H9 (cell line): Measurements from ENCODE around the gene PAQR4. TPM values are rescaled to one million over a fixed set of nuclear protein-coding genes. Genes with fewer than 3 reads are reported as not detected.

Experiments
- DNase-seq: peaks from one replicate; pipeline ENCODE4 v3.0.0-alpha.2; 2017
- H2AFZ ChIP-seq: one replicate; pipeline ENCODE4 v1.6.1; 2013; ENCODE audit warnings: mild to moderate bottlenecking, low read length, control low read depth, moderate library complexity
- H2AK5ac ChIP-seq: 2 replicates; pipeline ENCODE4 v1.6.1; 2013; ENCODE audit warnings: low read length, control low read depth, mixed read lengths; ENCODE audit not compliant: insufficient read length
- H2BK120ac ChIP-seq: one replicate; pipeline ENCODE4 v1.6.1; 2013; ENCODE audit warnings: low read depth, mild to moderate bottlenecking, low read length, control low read depth, inconsistent platforms; ENCODE audit not compliant: poor library complexity, severe bottlenecking
- H2BK12ac ChIP-seq: 2 replicates; pipeline ENCODE4 v1.6.1; 2013; ENCODE audit warnings: low read length, control low read depth, mixed read lengths, low read depth; ENCODE audit not compliant: insufficient read length
- H2BK15ac ChIP-seq: 2 replicates; pipeline ENCODE4 v1.6.1; 2013; ENCODE audit warnings: low read depth, low read length, control low read depth
- H2BK20ac ChIP-seq: one replicate; pipeline ENCODE4 v1.6.1; 2013; ENCODE audit warnings: low read depth, mild to moderate bottlenecking, low read length, control low read depth, inconsistent platforms; ENCODE audit not compliant: poor library complexity, severe bottlenecking
- H2BK5ac ChIP-seq: 2 replicates; pipeline ENCODE4 v1.6.1; 2013; ENCODE audit warnings: low read length, control low read depth, mixed read lengths; ENCODE audit not compliant: insufficient read length
- H3K14ac ChIP-seq: 2 replicates; pipeline ENCODE4 v1.6.1; 2013; ENCODE audit warnings: low read length, control low read depth; ENCODE audit not compliant: insufficient read depth
- H3K18ac ChIP-seq: 2 replicates; pipeline ENCODE4 v1.6.1; 2013; ENCODE audit warnings: low read depth, mild to moderate bottlenecking, mixed read lengths, low read length, control low read depth; ENCODE audit not compliant: insufficient read length
- H3K23ac ChIP-seq: 2 replicates; pipeline ENCODE4 v1.6.1; 2013; ENCODE audit warnings: low read length, control low read depth, mixed read lengths, low read depth; ENCODE audit not compliant: insufficient read length
- H3K23me2 ChIP-seq: 2 replicates; pipeline ENCODE4 v1.6.1; 2013; ENCODE audit warnings: low read depth, mild to moderate bottlenecking, mixed read lengths, low read length, control low read depth; ENCODE audit not compliant: insufficient read length, poor library complexity, severe bottlenecking
- H3K27ac ChIP-seq: 2 replicates; pipeline ENCODE4 v1.5.1; 2013; ENCODE audit warnings: low read length, control low read depth, mixed read lengths, low read depth; ENCODE audit not compliant: insufficient read length
- H3K27me3 ChIP-seq: 2 replicates; pipeline ENCODE4 v1.6.1; 2013; ENCODE audit warnings: low read length, control low read depth, inconsistent platforms; ENCODE audit not compliant: insufficient read depth
- H3K4ac ChIP-seq: 2 replicates; pipeline ENCODE4 v1.6.1; 2013; ENCODE audit warnings: low read depth, mild to moderate bottlenecking, control low read depth, inconsistent platforms, low read length, moderate library complexity
- H3K4me1 ChIP-seq: 2 replicates; pipeline ENCODE4 v1.6.1; 2013; ENCODE audit warnings: low read length, control low read depth, inconsistent platforms; ENCODE audit not compliant: insufficient read depth
- H3K4me2 ChIP-seq: 2 replicates; pipeline ENCODE4 v1.6.1; 2013; ENCODE audit warnings: low read length, control low read depth, mixed read lengths; ENCODE audit not compliant: insufficient read length, insufficient read depth
- H3K56ac ChIP-seq: 2 replicates; pipeline ENCODE4 v1.6.1; 2013; ENCODE audit warnings: low read depth, mild to moderate bottlenecking, mixed read lengths, low read length, control low read depth; ENCODE audit not compliant: insufficient read length
- H3K79me1 ChIP-seq: 2 replicates; pipeline ENCODE4 v1.6.1; 2013; ENCODE audit warnings: low read depth, mild to moderate bottlenecking, moderate library complexity, low read length, control low read depth, inconsistent platforms; ENCODE audit not compliant: insufficient read depth, poor library complexity, severe bottlenecking
- H3K79me2 ChIP-seq: 2 replicates; pipeline ENCODE4 v1.6.1; 2013; ENCODE audit warnings: low read length, control low read depth, inconsistent platforms; ENCODE audit not compliant: insufficient read depth
- H3K9ac ChIP-seq: 2 replicates; pipeline ENCODE4 v1.6.1; 2013; ENCODE audit warnings: low read length, control low read depth, mixed read lengths; ENCODE audit not compliant: insufficient read length; ENCODE audit errors: extremely low read depth
- H3K9me3 ChIP-seq: one replicate; pipeline ENCODE4 v1.6.1; 2013; ENCODE audit warnings: low read depth, low read length, inconsistent platforms; ENCODE audit not compliant: control insufficient read depth
- H3T11ph ChIP-seq: one replicate; pipeline ENCODE4 v1.6.1; 2013; ENCODE audit warnings: mild to moderate bottlenecking, low read length, control low read depth, inconsistent platforms
- H4K20me1 ChIP-seq: one replicate; pipeline ENCODE4 v1.6.1; 2013; ENCODE audit not compliant: control insufficient read depth, insufficient read length, insufficient read depth
- H4K5ac ChIP-seq: 2 replicates; pipeline ENCODE4 v1.6.1; 2013; ENCODE audit warnings: low read depth, mild to moderate bottlenecking, mixed read lengths, low read length, control low read depth; ENCODE audit not compliant: insufficient read length
- H4K8ac ChIP-seq: replicated peaks from 2 replicates; pipeline ENCODE4 v1.6.1; 2013; ENCODE audit warnings: low read length, control low read depth, mixed read lengths, low read depth; ENCODE audit not compliant: insufficient read length
- H4K91ac ChIP-seq: 2 replicates; pipeline ENCODE4 v1.6.1; 2013; ENCODE audit warnings: low read depth, mild to moderate bottlenecking, moderate library complexity, mixed read lengths, low read length, control low read depth; ENCODE audit not compliant: insufficient read length
- H3K27ac Mint-ChIP-seq, 3 experiments: 2 replicates in 2 of 3; 3 replicates in 1 of 3; pipeline ENCODE4 v1.8.0; 2020 to 2021; ENCODE audit warnings: mixed read lengths in 3 of 3, mild to moderate bottlenecking in 1 of 3, moderate library complexity in 1 of 3
- H3K27me3 Mint-ChIP-seq: 2 replicates; pipeline ENCODE4 v1.8.0; 2021; ENCODE audit warnings: low read depth, mild to moderate bottlenecking, moderate library complexity, mixed read lengths
- H3K36me3 Mint-ChIP-seq, 3 experiments: 2 replicates in 2 of 3; 3 replicates in 1 of 3; pipeline ENCODE4 v1.8.0; 2020 to 2021; ENCODE audit warnings: low read depth in 3 of 3, mixed read lengths in 3 of 3; ENCODE audit not compliant: insufficient read depth in 1 of 3
- H3K4me1 Mint-ChIP-seq, 2 experiments: 2 replicates each; pipeline ENCODE4 v1.8.0; 2020; ENCODE audit warnings: mixed read lengths in 2 of 2
- H3K4me3 Mint-ChIP-seq, 2 experiments: 2 replicates in 1 of 2; 3 replicates in 1 of 2; pipeline ENCODE4 v1.8.0; 2020 to 2021; ENCODE audit warnings: mild to moderate bottlenecking in 2 of 2, mixed read lengths in 2 of 2, moderate library complexity in 1 of 2
- H3K9me3 Mint-ChIP-seq, 2 experiments: 2 replicates in 1 of 2; 3 replicates in 1 of 2; pipeline ENCODE4 v1.8.0; 2020; ENCODE audit warnings: mild to moderate bottlenecking in 2 of 2, mixed read lengths in 2 of 2, moderate library complexity in 1 of 2
- CTCF ChIP-seq: fragments of 200-600 bp; sonication (generic); conservative IDR thresholded peaks from 3 replicates; pipeline ENCODE4 v1.8.0; 2021; ENCODE audit warnings: antibody characterized with exemption, mild to moderate bottlenecking
- WGBS: extraction: QIAGEN DNeasy Blood & Tissue Kit; methylation state at CpG from one replicate; pipeline ENCODE4 v1.1.7; 2013; ENCODE audit warnings: missing lambda C conversion rate, low lambda C conversion rate, mixed read lengths; ENCODE audit not compliant: insufficient read length; ENCODE audit errors: extremely low coverage; 5-methylcytosine and 5-hydroxymethylcytosine counted together
- total RNA-seq: library from RNA; stranded (reverse); gene quantifications from 2 replicates; pipeline ENCODE4 v1.2.1, GENCODE V29; 2021

The PAQR4 gene
- total RNA-seq, 1 experiment from 2014 or later: 32.1 TPM

GRCh38 chr16:3004781-3005284, 35.7 kb downstream of the PAQR4 start:
- Histone ChIP-seq H2BK120ac (no peak overlapping the region), H4K8ac (no peak overlapping the region), H4K20me1 (no peaks in the 10 kb centered on the region), H2AFZ (no peak overlapping the region), H4K5ac (no peak overlapping the region), H3K4me2 (peak overlapping the region; percentile 64), H2BK15ac (no peak overlapping the region), H2BK20ac (no peak overlapping the region), H3K4me1 (peaks cover 11% of the 10 kb centered on the region; the same call in 1 of the 2 replicates), H3K23ac (no peak overlapping the region), H3K14ac (no peak overlapping the region), H3K79me1 (no peaks in the 10 kb centered on the region), H3K27me3 (no peaks in the 10 kb centered on the region), H3K23me2 (peaks cover 9% of the 10 kb centered on the region), H3K4ac (no peak overlapping the region), H3K56ac (no peak overlapping the region), H2BK5ac (no peak overlapping the region), H3K79me2 (no peaks in the 10 kb centered on the region), H3K9ac (peak overlapping the region; percentile 37), H2AK5ac (no peak overlapping the region), H3T11ph (no peak overlapping the region), H3K9me3 (no peaks in the 10 kb centered on the region), H3K18ac (peak overlapping the region; percentile 29), H3K27ac (no peak overlapping the region), H2BK12ac (no peak overlapping the region), H4K91ac (no peak overlapping the region)
- Mint-ChIP-seq H3K27me3 (no peaks in the 10 kb centered on the region; the same call in 1 of the 2 replicates), H3K4me3 (peak overlapping the region; percentile 77 to 88), H3K27ac (peak overlapping the region; percentile 92 to 95 (median 94); a peak in 6 of 7 replicates), H3K4me1 (peaks cover 37 to 49% of the 10 kb centered on the region in 2 experiments), H3K9me3 (no peaks in the 10 kb centered on the region), H3K36me3 (peaks cover 0 to 7% (median 6%) of the 10 kb centered on the region in 3 experiments; a peak in 4 of 7 replicates)
- peak; percentile 71 for DNase-seq
- TF ChIP-seq CTCF: no peak
- no CpG with 5 or more reads among the region's 25 CpGs for WGBS
